HG03039 (cell line): ENCODE measurements around the gene RNH1.

Experiments
- ATAC-seq: cut with Tn5 transposase; IDR thresholded peaks from one replicate; pipeline ENCODE4 v1.9.1; 2021; ENCODE audit warnings: mild to moderate bottlenecking, moderate library complexity; ENCODE audit not compliant: unreplicated experiment

The RNH1 gene

DNA sequence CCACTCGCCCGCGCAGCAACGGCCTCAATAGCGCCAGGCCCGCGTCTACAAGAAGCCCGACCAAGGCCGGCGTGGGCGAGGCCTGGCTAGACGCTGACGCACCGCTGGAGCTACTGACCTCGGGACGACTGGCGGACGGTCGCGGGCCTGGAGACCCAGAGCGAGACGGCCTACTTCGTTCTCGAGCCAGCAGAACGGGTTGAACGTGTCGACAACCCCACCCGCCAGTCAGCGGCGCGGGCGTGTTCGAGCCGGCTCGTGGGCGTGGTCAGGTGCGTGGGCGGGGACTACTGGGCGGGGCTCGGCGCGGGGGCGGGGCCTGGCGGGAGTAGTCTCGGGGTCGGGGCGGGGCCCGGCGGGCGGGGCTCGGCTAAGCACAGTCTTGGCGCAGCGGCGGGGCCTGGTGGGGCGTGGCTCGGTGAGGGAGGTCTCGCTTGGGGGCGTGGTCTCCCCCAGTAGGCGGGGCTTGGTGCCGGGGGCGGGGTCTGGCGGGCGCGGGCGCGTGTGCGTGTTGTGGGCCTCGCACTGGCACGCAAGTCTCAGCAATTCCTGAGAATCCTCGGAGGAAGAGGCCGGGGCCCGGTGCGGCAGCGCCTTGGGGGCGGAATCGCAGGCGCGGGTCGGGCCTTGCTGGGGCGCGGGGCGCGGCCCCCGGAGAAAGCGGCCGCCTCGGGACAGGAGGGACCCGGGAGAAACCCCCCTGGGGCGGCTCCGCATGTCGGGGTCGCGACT is at the start of gene RNH1:
RNH1 (minus strand) TSS at position 248 of the 732 bp plus-strand sequence. CDS start 5,080 bp downstream, outside the sequence.
- peak; percentile 49 for ATAC-seq

DNA sequence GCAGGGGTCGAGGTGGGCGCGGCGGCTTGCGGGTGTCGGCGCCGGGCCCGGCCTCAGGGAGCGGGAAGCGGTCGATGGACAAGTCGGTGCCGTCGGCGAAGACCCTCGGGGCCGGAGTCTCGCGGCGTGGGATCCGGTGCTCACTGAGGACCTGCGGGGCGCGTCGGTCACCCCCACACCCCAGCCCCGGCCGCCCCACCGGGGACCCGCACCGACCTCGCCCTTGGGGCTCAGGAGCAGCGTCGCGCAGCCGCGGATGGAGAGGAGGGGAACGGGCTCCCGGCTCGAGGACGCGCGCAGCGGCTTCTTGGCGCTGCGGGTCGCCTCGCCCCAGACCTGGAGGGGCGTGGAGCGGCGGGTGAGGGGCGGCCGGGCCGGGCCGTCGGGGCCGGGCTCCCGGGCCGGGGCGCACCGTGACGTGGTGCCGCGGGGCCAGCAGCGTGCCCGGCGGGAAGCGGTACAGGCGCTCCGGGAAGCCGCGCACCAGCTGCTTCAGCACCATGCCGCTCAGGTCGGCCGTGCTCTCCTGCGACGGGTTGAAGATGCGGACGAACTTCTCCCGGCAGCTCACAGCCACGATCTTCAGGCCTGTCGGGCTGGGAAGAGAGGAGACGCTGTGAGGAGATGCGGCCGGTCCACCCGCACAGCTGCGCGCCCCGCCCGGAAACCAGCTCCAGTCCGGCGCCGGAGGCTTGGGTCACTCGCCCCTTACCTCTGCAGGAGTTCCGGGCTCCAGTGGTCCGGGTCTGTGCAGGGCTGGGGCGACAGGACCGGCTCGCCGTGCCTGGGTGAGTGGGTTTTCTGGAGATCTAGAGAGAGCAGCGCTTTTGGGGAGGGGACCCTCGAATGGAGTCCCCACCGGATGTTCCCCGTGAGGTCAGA is 49.0 kb upstream of the RNH1 start:
- ATAC-seq = no peak

DNA sequence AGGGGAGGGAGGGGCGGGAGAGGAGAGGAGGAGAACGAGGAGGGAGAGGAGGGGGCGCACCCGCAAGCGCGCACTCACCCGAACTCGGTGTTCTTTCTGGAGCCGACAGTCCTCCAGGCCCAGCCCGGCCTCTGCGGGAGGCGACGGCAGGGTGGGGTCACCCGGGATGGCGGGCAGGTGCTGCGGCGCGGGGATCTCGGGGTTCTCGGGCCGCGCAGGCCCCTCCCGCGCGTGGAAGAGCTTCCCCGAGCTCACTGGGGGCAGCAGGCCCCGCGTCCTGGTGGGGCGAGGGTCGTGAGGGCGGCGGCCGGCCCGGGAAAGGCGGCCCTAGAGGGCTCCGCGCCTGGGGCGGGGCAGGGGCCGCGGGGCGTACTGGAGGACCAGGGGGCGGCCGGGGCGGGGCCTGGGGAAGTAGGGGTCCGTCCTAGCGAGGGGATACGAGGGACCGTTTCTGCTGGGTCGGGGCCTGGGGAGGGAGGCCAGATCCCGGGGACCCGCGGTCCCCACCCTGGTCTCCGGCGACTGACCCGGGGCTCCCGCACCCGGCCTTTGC is 48.3 kb upstream of the RNH1 start:
- ATAC-seq = no peak

DNA sequence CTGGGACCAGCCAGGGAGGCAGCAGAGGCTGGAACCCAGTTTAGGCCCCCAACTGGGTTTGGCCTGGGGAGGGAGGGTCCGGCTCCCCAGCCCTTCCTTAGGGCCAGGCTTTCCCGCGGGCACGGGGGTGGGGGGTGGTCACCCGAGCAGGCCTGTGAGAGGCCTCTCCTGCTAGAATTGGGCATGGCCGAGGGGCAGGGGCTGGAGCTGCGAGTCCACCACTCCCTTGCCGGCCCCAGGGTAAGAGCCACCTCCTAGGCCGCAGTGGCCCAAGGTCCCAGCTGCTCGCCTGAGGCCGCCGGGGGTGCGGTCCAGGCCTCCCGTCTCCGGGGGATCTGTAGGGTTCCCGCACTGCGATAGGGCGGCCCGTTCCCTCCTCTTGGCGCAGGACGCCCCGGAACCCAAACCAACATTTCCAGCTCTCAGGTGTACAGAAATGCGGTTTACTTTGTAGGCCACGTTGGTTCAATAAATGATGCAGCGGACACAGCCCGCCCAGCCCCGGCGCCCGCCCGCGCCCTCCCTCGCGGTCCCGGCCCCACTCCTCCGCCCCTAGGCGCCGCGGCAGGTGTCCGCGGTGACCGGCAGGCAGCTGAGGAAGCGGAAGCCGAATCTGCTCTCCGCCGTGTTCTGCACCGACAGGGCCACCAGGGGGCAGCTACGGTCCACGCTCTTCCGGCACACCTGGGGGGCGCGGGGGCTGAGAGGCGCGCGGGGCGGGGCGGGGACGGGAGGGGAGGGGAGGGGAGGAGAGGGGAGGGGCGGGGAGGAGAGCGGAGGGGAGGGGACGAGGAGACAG is 47.6 kb upstream of the RNH1 start:
- no peak for ATAC-seq

DNA sequence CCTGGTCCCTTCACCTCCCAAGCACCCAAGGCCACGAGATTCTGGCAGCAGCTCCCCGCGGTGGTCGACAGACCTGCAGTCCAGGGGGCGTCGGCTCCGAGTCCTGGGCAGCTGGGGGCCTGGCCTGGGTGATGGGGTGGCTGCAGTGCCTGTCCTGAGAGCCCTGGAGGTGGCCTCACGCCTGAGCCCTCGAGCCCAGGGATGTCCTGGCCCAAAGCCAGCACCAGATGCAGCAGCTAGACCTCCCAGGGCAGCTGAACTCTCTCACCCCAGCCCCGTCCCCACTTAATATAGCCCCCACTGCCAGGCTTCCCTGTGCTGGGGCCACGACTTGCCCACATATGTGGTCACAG is 46.9 kb upstream of the RNH1 start:
- ATAC-seq = no peak

DNA sequence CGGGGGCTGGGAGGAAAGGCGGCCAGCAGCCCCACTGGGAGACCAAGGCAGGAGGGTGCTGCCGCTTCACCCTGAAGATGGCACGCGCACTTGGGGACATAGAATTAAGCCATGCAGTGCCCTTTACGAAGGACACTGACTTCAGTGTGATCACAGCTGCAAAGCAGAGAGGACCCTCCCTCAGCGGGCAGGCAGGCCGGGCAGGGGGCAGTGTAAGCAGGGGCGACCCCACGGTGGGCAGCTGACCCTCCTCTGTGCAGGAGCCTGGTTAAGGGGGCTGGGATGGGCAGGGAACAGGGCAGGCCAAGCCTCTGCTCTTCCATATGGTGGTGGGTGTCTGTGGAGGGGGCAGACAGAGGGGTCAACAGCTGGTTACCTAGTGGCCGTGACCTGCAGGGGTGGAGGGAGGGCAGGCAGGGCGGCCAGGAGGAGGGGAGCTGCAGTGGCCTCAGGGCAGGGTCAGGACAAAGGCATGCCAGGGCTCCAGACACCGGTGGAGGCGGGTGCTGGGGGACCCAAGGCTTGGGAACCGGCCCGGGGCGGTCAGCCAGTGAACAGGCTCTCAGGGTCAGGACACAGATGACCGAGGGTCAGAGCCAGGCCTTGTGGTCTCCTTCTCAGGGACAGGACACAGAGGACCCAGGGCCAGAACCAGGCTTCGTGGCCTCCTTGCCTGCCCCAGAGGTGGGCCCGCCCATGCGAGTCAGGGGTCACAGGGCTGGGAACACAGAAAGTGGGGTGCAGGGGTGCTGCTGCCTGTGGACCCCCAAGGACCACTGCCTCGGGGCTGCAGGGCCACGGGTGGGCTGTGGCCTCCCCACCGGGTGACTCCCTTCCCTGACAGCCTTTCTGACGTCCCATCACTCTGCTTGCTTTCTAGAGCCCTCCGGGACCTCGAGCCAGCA is 46.3 kb upstream of the RNH1 start:
- ATAC-seq = no peak

DNA sequence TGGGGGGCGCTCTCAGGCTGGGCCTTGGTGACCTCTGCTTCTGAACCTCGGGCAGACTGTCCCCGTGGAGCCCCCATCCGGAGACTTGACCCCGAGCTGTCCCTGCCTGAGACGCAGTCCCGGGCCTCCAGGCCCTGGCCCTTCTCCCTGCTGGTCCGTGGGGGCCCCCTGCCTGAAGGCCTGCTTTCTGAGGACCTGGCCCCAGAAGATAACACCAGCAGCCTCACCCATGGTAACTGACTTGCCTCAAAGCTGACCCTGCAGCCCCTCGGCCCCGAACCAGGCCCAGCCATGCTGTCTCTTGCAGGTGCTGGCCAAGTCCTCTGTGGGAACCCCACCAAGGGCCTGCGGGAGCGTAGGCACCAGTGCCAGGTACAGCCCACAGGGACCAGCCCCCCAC is 44.6 kb upstream of the RNH1 start:
- ATAC-seq = no peak

DNA sequence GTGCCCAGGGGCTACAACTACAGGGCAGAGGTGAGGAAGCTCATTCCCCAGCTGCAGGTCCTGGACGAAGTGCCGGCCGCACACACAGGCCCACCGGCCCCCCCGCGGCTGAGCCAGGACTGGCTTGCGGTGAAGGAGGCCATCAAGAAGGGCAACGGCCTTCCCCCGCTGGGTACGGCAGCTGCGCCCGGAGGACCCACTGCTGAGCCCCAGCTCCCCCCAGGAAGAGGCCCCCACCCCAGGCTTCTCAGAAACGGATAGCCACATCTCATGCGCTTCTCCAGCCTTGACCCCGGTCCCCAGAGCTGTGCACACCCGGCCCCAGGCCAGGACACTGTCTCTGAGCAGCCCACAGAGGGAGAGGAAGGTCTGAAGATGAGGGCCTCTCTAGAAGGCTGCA is 44.1 kb upstream of the RNH1 start:
- no peak for ATAC-seq

DNA sequence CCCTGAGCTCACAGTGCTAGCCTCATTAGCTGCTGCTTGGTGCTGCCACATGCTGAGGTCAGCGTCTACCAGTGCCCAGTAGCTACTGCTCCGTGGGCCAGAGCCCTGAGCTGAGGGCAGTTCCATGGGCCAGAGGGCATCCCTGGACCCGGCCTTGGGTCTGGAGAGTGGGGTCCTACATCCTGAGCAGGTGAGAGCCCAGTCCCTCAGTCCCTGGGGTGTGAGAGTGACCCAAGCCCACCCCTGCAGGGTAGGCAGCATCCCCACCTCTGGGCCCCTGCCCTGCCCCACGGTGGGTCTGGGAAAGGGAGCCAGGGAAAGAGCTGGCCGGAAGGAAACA is 43.7 kb upstream of the RNH1 start:
- ATAC-seq = no peak

DNA sequence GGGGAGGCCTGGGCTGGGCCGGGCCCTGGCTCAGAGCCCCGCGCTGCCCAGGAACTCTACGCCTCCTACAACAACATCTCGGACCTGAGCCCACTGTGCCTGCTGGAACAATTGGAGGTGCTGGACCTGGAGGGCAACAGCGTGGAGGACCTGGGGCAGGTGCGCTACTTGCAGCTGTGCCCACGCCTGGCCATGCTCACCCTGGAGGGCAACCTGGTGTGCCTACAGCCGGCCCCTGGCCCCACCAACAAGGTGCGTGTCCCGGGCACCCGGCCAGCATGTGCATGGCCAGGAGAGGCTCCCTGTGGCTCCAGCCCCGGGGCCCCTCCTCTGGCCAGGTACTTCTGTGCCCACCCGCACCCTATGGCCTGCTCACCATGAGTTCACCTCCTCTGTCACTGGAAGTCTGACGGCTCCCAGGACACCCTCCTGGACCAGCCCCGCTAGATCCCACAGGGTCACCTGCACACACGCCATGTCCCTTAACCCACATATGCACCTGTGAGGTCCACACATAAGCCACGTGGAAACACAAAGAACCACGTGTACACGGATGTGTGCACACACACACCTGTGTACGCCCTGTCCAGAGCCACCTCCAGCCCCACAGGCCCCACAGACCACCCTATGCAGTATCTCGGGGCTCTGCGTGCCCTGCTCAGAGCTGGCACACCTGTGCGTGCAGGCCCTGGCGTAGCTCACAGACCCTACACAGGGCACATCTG is 43.1 kb upstream of the RNH1 start:
- no peak for ATAC-seq

DNA sequence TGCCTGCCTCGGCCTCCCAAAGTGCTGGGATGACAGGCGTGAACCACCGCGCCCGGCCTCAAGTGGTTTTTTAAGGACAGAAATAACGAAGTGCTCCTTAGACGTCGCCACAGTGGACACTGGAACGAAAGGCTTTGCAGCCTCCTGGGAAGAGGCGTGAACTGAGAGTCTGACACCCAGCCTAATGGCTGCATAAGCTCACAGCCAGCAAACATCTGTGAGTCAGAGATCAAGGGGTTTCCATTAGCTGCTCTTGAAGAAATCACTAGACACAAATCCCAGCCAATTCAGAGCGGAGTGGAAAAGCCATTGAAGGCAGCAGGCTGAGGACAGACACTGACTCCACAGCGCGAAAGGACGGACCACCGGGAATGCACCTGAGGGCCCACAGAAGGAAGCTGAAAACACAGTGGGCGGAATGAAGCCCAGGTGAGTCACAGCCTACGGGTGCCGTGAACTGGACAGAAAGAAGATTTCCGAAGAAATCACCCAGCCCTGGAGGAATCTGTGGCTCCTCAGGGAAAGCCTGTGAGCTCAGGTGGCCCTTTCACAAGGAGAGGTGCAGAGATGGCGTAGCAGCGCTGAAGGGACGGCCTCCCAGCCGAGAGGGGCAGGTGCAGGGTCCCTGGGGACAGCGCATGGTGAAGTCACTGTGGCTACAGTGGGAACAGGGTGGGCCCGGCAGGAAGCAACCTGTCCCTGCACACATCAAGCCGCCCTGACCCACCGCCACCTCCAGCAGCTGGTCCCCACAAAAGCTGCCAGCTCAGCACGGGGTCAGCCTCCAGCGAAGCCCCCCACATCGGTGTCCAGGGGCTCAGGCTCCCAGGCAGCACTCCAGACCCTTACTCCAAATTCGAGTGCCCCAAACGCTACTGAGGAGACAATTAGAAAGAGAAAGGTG is 41.9 kb upstream of the RNH1 start:
- ATAC-seq = no peak

DNA sequence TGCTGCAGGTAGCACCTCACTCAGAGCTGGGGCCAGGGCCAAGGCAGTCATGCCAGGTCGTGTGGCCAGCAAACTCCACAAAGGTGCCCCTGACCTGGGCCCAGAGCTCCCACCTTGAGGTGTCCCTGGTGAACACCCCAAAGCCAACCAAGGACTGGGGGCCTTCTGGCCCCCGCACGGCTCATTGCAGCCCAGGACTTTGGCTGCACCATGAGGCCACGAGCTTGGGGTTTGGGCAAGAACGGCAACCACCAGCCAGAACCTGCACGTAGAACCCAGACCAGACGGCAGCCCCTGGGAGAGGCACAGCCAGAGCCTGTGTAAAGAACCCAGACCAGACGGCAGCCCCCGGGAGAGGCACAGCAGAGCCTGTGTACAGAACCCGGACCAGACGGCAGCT is 38.1 kb upstream of the RNH1 start:
- no peak for ATAC-seq

DNA sequence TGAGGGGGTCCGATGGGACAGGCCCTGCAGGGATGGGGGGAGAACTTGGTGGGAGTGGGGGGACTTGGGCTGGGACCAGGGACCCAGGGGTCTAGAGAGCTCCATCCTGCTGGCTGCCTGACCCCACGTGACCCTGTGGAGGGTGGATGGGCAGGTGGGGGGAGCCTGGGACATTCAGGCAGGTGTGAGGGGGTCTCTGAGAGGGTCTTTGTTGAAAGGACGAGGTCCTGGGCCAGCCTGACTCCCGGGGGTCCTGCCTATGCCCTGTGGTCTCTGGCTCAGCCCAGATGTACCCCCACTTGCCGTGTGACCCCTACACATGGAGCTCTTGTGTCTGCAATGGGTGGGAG is 37.8 kb upstream of the RNH1 start:
- ATAC-seq = no peak

DNA sequence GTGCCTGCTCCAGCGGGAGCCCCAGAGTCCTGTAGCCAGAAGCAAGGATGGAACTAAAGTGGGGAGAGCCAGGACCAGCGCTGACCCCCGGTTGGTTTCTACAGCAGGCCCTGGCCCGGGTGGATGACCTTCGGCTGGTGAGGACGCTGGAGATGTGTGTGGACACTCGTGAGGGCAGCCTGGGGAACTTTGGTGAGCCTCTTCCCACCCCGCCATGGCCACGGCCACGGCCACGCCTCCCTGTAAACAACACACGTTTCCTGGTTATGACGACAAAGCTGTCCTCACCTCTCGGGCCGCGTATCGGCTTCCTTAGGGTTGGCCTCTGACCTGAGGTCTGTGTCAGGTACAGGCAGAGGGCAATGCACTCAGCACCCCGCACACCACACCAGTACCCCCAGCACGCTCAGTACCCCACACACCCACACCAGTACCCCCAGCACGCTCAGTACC is 34.4 kb upstream of the RNH1 start:
- ATAC-seq = no peak

DNA sequence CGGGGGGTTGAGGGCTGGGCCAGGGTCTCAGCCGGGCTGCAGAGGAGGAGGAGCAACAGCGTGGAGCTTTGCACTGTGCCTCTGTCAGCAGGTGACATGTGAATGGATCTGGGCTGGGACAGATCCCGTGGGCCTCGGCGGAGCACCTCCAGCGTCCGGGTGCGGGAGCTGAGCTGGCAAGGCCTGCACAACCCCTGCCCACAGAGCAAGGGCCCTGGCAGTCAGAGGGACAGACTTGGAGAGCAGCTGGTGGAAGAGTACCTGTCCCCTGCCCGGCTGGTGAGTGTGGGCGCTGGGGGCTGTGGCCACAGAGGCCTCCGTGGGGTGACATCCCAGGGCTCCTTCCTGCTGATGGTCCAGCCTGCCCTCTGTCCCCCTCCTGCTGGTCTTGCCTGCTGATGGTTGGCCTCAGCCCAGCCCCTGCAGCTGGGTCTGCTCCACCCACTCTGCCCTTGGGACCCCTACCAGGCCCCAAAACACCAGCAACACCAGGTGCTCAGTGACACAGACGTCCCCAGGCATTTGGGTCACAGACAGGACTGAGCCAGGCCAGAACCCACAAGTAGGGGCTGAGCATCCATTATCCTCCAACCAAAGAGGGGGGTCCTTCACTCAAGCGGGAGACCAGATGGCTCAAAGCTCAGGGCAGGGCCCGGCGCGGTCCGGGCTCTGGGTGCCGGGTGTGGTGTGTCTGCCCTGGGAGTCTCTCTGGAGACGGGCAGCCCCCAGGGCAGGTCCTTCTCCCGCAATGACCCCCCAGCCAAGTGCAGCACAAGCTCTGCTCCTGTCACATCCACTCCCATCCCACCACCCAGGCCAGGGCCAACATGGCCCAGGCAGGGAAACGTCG is 33.8 kb upstream of the RNH1 start:
- no peak for ATAC-seq

DNA sequence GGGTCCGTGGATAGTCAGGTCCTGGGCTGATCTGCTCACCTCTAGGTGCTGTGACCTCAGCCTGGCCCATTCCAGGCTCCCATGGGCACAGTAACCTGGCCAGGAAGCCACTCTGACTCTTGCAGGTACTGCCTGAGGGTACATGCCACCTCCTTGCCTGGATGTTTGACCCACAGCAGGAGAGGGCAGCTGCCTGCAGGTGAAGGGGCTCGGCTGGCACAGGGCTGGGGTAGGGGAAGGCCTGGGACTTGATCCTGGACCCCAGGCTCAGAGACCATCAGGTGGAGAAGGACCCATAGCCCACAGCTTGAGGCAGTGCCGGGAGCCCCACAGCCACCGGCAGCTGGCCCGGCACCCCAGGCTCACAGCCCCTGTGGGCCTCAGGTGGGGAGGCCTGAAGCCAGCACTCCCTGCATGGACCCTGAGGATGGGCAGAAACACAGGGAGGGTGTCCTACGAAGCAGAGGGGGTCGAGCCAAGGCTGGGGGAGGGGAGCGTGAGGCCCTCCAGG is 33.0 kb upstream of the RNH1 start:
- no peak for ATAC-seq

DNA sequence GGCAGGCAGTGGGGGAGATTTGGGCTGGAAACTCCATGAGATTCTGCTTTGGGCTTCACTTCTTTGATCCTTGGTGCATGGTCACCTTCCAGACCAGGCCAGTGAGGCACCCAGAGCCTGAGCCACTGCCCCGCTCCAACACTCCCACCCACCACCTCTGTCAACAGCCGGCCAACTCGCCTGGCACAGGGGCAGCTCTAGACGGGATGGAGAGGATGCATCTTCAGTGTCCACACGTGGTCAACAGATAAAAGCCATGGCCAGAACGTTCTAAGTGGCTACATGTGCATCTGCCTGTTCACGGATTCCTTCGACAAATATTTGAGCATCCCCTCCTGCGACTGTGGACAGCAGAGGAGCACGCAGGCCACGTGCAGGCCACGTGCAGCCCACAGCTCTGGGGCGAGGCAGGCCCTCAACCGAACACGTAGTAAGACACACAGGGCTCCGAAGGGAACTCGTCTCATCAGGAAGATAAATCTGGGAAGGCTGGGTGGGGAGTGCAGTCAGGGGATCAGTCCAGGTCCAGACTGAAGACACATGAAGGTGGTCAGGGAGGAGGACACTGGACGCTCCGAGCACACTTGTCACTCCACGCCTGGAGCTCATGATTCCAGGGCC is 31.5 kb upstream of the RNH1 start:
- no peak for ATAC-seq
